ENCODE results near the gene USF2.
A peak's percentile ranks its signal among the peaks of the same experiment; 100 is the strongest.
"Not testable (repeated sequence)": the region's sequence is repeated elsewhere in the genome, so short reads cannot be mapped to it uniquely, and the experiment has no call there.

Gene USF2

DNA sequence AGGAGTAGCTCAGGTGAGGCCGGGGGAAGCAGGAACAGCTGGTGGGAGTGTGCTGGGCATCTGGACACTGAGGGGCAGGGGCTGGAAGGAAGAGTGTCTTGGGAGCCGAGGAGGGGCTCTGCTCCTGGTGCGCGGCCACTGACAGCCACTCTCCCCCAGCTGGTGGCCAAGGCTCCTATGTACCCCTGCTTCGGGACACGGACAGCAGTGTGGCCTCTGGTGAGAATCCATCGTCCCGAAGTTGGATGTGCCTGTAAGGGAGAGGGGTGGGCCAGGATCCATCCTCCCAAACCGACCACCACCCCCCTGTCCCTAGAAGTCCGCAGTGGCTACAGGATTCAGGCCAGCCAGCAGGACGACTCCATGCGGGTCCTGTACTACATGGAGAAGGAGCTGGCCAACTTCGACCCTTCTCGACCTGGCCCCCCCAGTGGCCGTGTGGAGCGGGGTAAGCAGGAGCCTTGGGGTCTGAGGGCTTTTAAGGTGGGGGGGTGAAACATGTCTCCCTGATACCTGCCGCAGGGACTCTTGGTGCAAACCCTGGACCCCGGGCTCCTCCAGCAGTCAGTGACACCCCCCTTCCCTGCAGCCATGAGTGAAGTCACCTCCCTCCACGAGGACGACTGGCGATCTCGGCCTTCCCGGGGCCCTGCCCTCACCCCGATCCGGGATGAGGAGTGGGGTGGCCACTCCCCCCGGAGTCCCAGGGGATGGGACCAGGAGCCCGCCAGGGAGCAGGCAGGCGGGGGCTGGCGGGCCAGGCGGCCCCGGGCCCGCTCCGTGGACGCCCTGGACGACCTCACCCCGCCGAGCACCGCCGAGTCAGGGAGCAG lies 2.0 kb upstream of the USF2 start:
- DNase-seq = no peak

DNA sequence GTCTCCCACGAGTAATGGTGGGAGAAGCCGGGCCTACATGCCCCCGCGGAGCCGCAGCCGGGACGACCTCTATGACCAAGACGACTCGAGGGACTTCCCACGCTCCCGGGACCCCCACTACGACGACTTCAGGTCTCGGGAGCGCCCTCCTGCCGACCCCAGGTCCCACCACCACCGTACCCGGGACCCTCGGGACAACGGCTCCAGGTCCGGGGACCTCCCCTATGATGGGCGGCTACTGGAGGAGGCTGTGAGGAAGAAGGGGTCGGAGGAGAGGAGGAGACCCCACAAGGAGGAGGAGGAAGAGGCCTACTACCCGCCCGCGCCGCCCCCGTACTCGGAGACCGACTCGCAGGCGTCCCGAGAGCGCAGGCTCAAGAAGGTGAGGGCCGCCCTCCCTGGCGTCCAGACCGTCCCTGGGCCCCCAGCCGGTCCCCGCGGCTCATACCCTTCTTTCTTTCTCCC lies 1.4 kb upstream of the USF2 start:
- DNase-seq = no peak

DNA sequence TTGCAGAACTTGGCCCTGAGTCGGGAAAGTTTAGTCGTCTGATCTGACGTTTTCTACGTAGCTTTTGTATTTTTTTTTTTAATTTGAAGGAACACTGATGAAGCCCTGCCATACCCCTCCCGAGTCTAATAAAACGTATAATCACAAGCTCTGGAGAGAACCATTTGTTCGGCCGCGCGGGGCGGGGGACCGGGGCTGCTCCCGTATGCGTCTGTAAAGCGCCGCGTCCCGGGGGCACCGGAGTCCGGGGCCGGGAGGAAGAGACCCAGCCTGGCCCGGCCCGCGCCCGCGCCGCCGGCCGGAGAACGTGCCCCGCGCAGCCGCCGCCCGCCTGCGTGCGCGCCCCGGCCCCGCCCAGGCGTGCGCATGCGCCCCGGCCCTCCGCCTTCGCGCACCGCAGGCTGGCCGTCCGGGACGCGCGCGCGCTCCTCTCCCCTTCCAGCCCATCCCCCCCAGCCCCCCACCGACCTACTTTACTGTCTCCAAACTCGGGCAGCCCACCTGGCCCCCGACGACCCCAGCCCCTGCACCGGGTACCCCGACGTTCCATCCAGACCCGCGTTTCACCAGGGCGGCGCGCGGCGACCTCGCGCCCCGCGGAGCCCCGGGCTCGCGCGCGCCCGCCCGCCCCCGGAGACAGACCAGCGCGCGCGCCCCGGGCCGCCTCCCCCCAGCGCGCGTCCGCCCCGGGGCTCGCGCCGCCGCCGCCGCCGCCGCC lies 785 bp upstream of the USF2 start:
- peak; percentile 49 for DNase-seq

DNA sequence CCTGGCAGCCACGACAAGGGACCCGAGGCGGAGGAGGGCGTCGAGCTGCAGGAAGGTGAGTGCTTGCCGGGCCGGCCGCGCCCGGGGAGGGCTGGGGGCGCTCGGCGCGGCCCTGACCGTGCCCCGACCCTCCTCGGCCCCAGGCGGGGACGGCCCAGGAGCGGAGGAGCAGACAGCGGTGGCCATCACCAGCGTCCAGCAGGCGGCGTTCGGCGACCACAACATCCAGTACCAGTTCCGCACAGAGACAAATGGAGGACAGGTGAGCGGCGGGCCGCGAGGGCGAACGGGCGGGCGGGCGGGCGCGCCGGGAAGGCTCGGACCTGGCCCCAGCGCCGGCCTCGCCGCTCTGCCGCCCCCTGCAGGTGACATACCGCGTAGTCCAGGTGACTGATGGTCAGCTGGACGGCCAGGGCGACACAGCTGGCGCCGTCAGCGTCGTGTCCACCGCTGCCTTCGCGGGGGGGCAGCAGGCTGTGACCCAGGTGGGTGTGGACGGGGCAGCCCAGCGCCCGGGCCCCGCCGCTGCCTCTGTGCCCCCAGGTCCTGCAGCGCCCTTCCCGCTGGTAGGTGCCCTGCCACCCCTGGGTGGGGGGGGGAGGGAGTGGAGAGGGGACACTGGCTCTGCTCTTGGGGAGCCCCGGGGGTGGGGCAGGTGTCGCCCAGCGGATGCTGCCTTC lies 816 bp downstream of the USF2 start:
- DNase-seq = peak; percentile 65

DNA sequence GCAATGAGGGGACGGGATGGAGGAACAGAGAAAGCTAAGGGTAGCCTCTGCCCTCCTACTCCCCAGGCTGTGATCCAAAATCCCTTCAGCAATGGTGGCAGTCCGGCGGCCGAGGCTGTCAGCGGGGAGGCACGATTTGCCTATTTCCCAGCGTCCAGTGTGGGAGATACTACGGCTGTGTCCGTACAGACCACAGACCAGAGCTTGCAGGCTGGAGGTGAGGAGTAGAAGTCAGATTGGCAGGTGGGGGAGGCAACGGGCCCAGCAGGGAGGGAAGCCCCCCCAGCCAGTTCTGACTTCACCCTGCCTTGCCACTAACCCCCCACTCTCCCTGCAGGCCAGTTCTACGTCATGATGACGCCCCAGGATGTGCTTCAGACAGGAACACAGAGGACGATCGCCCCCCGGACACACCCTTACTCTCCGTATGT lies 1.6 kb downstream of the USF2 start:
- no peak for DNase-seq

DNA sequence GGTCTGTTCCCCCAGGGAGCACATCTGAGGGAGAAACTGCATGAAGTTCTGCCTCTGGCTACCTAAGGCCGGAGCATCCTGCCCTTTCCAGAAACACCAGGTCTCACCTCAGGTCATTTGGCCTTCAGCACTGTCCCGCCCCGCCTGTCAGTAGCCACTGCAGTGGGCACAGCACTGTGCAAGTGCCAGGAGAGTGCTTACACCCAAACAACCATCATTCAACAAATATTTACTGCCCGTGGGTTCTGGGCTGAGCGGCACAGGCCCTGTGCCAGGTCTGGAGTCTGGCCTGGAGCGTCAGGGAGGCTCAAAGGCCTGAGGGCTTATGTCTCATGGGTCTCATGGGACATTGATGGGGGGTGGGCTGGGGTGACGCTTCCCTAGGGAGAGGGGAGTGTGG lies 2.8 kb downstream of the USF2 start:
- no peak for DNase-seq

DNA sequence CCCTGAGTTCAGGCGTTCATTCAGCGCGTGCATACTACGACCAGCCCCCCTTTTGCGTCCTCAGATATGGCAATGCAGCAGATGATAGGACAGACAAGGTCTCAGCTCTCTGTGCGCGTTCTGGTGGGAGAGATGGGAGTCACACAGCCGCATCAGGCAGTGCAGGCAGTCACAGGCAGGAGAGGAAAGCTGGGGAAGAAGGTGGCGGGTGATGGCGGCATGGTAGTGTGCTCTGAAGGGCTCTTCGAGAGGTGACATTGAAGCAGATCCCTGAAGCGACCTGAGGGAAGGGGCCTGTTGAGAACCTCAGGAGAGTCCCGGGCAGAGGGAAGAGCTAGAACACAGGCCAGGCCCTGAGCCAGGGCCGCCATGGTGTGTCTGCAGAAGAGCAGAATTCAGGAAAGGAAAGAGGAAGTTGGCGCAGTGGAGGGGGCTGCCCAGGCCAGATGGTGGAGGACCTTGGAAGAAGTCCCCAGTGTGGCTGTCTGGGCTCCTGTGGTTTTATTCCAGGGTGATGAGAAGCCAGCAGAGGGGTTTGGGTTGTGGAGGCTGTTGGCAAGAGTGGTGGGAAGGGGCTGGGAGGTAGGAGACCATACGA lies 3.5 kb downstream of the USF2 start:
- DNase-seq = peak; percentile 88

DNA sequence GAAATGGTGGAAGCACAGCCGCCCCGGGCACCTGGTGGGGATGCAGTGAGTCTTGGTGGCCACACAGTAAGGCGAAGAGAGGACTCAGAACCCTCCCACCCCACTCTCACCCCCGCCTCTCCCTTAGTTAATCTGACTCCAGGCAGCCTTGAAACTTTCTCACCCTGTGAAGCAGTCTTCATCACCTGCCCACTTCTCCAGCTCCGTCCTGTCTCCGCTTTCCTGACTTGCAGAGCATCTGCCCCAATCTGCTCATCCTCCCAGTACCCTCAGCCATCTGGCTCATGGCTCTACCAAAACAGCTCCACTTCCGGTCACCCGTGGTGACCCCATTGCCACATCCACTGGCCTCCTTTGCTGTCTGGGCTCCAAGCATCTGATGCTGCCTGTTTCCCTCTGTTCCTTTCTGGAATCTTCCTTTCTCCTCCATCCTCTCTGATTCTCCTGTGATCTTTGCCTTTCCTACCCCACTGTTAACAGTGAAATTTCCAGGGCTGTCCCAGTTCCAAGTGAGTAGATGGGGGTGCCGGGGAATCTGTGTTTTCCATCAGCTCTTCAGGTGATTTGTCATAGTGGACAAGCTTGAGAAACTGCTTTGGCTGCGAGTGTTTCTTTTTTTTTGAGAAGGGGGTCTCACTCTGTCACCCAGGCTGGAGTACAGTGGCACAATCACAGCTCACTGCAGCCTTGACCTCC lies 4.3 kb downstream of the USF2 start:
- DNase-seq = no peak

DNA sequence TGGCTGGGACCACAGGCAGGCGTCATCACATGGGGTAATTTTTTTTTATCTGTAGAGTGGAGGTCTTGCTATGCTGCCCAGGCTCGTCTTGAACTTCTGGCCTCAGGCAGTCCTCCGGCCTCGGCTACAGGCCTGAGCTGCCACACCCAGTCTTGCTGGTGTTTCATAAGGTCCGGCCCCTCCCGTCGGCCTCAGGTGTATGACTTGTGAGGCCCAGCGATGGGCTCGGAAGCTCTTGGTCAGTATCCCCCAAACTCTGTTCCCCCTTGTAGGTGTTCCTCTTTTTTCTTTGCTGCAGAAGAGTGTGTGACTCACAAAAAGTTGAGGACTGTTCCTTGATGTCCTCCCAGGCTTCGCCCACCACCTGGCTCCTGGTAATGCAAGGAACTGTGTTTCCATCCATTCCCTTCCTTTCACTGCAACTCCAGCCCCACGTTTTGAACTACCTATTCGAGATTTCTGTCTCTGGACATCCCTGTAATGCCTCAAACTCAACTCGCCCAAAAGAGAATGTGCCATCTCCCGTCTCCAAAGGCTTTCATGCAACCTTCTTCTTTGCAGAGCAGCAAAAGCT lies 5.0 kb downstream of the USF2 start:
- peak; percentile 36 for DNase-seq

DNA sequence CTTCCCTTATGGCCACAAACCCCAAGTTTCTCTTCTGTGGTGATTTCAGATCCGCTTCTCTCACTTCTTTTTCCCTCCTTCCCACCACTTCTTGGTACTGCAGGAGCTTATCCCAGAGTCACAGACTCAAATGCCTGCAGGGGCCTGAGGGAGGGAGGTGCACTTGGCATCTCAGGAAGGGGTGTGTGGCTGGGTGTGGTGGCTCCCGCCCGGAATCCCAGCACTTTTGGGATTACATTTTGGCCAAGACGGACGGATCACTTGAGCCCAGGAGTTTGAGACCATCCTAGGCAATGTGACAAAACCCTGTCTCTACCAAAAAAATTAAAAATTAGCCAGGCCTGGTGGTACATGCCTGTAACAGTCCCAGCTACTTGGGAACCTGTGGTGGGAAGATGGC lies 5.6 kb downstream of the USF2 start:
- peak; percentile 76 for DNase-seq

DNA sequence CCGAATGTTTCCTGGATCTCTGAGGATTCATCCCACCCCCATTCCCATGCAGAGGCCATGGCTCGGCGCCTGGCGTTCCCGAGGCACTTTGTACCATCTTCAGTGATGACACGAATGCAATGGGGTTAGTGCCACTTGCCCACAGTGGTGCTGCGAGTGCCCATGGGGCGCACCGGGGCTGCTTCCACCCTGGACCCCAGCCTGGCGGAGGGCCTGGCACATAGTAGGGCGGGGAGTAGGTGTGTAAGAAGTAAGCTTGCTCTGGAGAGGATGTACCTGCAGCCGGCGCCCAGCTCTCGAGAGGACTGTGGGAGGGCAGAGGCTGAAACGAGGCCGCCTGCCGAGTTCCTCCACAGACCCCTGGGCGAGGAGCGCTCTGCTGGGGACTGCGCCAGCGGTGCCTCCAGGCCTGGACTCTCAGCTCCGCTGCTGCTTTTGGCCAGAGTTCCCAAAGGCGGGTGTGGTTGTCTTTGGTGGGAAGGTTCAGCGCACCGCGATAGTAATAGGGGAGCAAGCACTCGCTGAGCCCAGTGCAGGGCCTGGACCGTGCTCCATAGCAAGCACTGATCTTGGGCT lies 8.0 kb downstream of the USF2 start:
- DNase-seq = no peak

DNA sequence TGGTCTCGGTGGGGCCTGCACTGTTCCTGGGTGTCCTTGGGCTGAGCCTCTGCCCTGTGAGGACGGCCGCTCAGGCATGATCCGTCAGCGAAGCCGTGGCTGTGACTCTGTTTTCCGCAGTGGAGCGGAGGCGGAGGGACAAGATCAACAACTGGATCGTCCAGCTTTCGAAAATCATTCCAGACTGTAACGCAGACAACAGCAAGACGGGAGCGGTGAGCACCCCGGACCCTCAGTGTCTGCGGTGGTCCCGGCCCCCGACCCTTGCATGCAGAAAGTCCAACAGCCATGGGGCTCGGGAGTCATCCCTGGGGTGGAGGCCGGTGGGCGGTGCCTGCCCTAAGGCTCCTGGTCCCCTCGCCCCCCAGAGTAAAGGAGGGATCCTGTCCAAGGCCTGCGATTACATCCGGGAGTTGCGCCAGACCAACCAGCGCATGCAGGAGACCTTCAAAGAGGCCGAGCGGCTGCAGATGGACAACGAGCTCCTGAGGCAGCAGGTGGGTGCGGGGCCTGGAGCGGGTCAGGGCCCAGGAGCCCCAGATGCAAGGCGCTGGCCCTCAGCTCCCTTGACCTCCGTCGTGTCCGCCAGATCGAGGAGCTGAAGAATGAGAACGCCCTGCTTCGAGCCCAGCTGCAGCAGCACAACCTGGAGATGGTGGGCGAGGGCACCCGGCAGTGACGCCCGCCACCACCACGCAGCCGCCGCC lies 10.0 kb downstream of the USF2 start:
- no peak for DNase-seq

DNA sequence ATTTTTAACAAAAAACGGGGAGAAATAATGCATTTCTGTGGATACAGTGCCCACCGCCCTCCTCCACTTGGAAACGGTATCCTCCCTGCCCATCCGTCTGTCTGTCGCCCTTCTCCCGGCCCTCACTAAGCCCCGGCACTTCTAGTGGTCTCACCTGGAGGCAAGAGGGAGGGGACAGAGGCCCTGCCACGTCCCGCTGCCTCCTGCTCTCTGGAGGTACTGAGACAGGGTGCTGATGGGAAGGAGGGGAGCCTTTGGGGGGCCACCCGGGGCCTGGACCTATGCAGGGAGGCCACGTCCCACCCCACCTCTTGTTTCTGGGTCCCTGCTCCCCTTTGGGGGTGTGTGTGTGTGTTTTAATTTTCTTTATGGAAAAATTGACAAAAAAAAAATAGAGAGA lies 10.6 kb downstream of the USF2 start:
- DNase-seq = no peak

DNA sequence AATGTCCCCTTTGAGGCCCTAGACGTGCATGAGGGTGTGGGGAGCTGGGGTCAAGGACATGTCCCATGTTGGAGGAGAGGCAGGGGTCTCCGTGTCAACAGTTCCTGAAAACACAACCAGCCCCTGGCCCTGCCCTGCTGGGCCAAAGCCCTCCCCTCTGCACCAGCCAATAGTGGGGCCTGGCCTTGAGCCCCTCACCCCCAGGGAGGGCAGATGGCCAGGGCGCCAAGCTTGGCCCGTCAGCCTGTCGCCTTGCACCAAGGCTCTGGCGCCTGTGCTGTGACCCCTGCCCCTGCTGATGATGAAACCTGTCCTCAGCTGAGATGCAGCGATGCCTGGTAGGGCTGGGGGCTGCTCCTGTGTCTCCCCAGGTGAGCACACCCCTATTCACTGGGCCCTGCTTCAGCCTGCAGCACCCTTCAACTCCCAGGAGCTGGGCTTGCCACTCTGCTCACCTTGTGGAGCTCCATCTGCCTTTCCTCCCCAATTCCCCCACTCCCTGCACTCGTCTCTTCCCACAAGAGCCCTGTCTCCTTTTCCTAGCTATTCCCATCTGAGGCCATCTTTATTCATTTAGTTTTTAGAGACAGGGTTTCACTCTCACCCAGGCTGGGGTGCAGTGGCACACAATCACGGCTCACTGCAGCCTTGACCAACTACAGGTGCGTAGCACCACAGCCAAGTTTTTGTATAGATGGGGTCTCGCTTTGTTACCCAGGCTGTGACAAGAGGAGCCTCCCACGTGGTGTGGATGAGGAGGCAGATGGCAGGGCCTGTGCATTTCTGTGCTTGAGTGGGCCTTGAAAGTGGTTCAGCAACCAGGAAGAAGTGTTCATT lies 11.4 kb downstream of the USF2 start:
- no peak for DNase-seq

DNA sequence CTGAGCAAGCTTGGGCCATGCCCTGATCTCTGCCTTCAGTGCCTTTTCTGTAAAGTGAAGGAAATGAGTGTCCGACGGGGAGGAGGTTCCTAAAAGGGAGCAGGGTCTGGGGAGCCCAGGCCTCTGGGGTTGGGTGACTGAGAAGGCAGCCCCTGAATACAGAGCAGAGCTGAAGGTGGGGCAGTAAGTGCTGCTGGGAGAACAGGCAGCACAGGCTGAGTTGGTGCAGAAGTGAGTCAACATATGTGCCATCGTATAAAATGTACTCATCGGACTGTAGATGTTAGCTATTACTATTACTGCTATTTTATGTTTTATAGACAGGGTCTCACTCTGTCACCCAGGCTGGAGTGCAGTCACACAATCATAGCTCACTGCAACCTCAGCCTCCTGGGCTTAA lies 12.5 kb downstream of the USF2 start:
- no peak for DNase-seq

DNA sequence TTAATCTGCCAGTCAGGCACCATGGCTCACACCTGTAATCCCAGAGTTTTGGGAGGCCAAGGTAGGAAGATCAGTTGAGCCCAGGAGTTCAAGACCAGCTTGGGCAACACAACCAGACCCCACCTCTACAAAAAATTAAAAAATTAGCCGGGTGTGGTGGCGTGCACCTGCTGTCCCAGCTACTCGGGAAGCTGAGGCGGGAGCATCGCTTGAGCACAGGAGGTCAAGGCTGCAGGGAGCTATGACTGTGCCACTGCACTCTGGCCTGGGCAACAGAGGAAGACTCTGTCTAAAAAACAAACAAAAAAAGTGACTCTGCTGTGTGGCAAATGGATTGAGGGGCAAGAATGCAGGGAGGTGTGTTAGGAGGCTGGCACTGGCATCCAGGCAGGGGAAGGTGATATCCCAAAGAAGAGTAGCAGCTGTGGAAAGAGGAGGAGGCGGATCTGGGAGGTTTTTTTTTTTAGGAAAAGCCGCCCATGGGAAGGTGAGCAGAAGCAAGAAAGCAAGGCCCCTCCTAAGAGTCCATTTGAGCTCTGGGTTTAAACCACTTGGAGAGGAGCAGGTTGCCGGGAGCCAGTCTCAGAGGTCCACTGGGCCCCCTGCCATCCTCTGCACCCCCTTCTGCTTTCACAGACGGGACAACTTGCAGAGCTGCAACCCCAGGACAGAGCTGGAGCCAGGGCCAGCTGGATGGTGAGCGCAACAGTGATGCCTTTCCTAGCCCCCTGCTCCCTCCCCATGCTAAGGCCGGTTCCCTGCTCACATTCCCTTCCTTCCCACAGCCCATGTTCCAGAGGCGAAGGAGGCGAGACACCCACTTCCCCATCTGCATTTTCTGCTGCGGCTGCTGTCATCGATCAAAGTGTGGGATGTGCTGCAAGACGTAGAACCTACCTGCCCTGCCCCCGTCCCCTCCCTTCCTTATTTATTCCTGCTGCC lies 15.7 kb downstream of the USF2 start:
- DNase-seq = no peak

DNA sequence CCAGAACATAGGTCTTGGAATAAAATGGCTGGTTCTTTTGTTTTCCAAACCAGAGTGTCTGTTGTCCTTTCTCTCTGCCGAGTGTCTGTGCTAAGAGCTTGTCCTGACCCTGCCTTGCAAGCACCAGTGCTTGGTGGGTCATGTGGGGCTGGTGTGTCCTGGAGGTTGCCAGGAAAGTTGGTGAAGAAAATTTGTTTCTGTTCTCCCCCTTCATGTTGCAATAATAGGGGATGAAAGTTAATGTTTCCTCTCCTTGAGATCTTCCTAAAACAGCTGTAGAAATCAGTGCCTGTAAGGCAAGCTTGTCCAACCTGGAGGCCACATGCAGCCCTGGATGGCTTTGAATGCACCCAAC lies 16.3 kb downstream of the USF2 start:
- DNase-seq = no peak

DNA sequence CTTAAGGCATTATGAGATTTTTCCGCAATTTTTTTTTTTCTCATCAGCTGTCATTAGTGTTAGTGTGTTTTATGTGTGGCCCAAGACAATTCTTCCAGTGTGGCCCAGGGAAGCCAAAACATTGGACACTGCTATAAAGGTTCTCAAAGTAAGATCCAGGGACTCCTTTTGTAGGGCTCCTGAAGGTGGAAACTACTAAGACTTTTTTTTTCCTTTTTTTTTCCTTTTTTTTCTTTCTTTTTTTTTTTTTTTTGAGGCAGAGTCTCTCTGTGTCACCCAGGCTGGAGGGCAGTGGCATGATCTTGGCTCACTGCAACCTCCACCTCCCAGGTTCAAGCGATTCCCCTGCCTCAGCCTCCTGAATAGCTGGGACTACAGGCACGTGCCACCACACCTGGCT lies 16.7 kb downstream of the USF2 start:
- not testable (repeated sequence) for DNase-seq

DNA sequence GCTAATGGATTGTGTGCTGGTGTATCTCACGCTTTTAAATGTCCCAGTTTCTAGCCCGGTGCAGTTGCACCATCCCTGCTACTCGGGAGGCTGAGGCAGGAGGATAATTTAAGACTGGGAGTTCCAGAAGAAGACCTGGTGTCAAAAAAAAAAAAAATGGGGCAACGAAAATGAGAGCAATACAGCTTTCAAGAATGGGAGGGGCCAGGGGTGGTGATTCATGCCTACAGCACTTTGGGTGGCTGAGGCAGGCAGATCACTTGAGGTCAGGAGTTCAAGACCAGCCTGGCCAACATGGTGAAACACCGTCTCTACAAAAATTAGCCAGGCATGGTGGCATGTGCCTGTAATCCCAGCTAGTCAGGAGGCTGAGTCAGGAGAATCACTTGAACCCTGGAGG lies 17.3 kb downstream of the USF2 start:
- peak; percentile 65 for DNase-seq

All from MV-4-11 (cell line).